Stimulated activated CD8-positive, alpha-beta memory T cell treated with anti-CD3 and anti-CD28 coated beads, Interleukin-4, amount 100 ng/mL, for 24 hours (primary cell): Measurements from ENCODE around the gene RBM3.

Experiments
- DNase-seq: peaks from one replicate; pipeline ENCODE4 v3.0.0-alpha.2; 2020; ENCODE audit warnings: low read depth

Gene RBM3

GRCh38 chrX:48578661-48579128 is 4.4 kb downstream of the RBM3 start:
- no peak for DNase-seq

GRCh38 chrX:48579259-48579658 is 5.0 kb downstream of the RBM3 start:
- no peak for DNase-seq

- no peak for DNase-seq
These were observed 6.4 kb downstream of the RBM3 start for GRCh38 chrX:48580662-48581061.

- DNase-seq, result no peak
These were observed 10.4 kb downstream of the RBM3 start for GRCh38 chrX:48584698-48585097.

GRCh38 chrX:48589482-48590162 is 15.3 kb downstream of the RBM3 start:
- no peak for DNase-seq

- no peak for DNase-seq
These were observed 16.2 kb downstream of the RBM3 start for GRCh38 chrX:48590203-48591103.

GRCh38 chrX:48591255-48591791 is 17.0 kb downstream of the RBM3 start:
- no peak for DNase-seq

GRCh38 chrX:48592971-48593370 is 18.7 kb downstream of the RBM3 start:
- no peak for DNase-seq

GRCh38 chrX:48595929-48596328 is 21.6 kb downstream of the RBM3 start:
- no peak for DNase-seq

GRCh38 chrX:48597353-48598264 is 23.3 kb downstream of the RBM3 start, which contains the start of gene WDR13:
WDR13 (plus strand) TSS chrX:48597492; CDS start chrX:48597997, 505 bp downstream.
- peak; percentile 80 for DNase-seq

GRCh38 chrX:48598614-48599013 is 24.3 kb downstream of the RBM3 start:
- no peak for DNase-seq

GRCh38 chrX:48599341-48599740 is 25.1 kb downstream of the RBM3 start:
- DNase-seq, result no peak

GRCh38 chrX:48600226-48600625 is 25.9 kb downstream of the RBM3 start:
- no peak for DNase-seq

GRCh38 chrX:48601741-48602394 is 27.6 kb downstream of the RBM3 start:
- DNase-seq, result no peak

GRCh38 chrX:48604701-48605100 is 30.4 kb downstream of the RBM3 start:
- DNase-seq, result no peak

- no peak for DNase-seq
These were observed 31.8 kb downstream of the RBM3 start for GRCh38 chrX:48606091-48606490.

- DNase-seq, result no peak
These were observed 37.4 kb downstream of the RBM3 start for GRCh38 chrX:48611703-48612102.

GRCh38 chrX:48613502-48614160 is 39.3 kb downstream of the RBM3 start:
- no peak for DNase-seq

GRCh38 chrX:48616576-48616975 is 42.3 kb downstream of the RBM3 start:
- no peak for DNase-seq

- DNase-seq, result no peak
These were observed 43.5 kb downstream of the RBM3 start for GRCh38 chrX:48617542-48618340.
